22Rv1 (cell line): ENCODE measurements around the gene MT1A.

Experiments used
- CTCF ChIP-seq: fragments of 450-650 bp; IDR thresholded peaks from 2 replicates; pipeline ENCODE4 v1.5.1; 2017; ENCODE audit warnings: mild to moderate bottlenecking
- ZFX ChIP-seq: fragments of 450-650 bp; IDR thresholded peaks from 2 replicates; pipeline ENCODE4 v1.6.1; 2017; ENCODE audit warnings: antibody characterized with exemption, borderline replicate concordance

GRCh38 chr16:56589141-56590039 lies 49.1 kb upstream of the MT1A start, which contains the start of gene MT3:
- TF ChIP-seq CTCF: peak; percentile 22
- no peak for TF ChIP-seq ZFX
